HG03159 (cell line): ENCODE data around the gene AP3B1.

ENCODE experiments used
- ATAC-seq: cut with Tn5 transposase; IDR thresholded peaks from one replicate; pipeline ENCODE4 v1.9.1; 2021; ENCODE audit warnings: mild to moderate bottlenecking, moderate library complexity; ENCODE audit not compliant: unreplicated experiment

AP3B1 gene

GRCh38 chr5:78294248-78295034, at the start of gene AP3B1:
AP3B1 (minus strand) TSS chr5:78294698; CDS start chr5:78294579, 119 bp downstream.
- ATAC-seq: peak; percentile 75

GRCh38 chr5:78341440-78341839, 46.9 kb upstream of the AP3B1 start:
- ATAC-seq: no peak

GRCh38 chr5:78339617-78340436, 45.3 kb upstream of the AP3B1 start:
- ATAC-seq: no peak

- ATAC-seq: no peak
Observed at GRCh38 chr5:78336698-78337097, 42.2 kb upstream of the AP3B1 start.

GRCh38 chr5:78335976-78336375, 41.5 kb upstream of the AP3B1 start:
- no peak for ATAC-seq

GRCh38 chr5:78334811-78335210, 40.3 kb upstream of the AP3B1 start:
- no peak for ATAC-seq

- no peak for ATAC-seq
Observed at GRCh38 chr5:78331523-78332080, 37.1 kb upstream of the AP3B1 start.

GRCh38 chr5:78328585-78329173, 34.2 kb upstream of the AP3B1 start:
- no peak for ATAC-seq

- no peak for ATAC-seq
Observed at GRCh38 chr5:78327761-78328510, 33.4 kb upstream of the AP3B1 start.

- no peak for ATAC-seq
Observed at GRCh38 chr5:78326930-78327329, 32.4 kb upstream of the AP3B1 start.

- ATAC-seq: no peak
Observed at GRCh38 chr5:78323241-78323640, 28.7 kb upstream of the AP3B1 start.

GRCh38 chr5:78320401-78320800, 25.9 kb upstream of the AP3B1 start:
- no peak for ATAC-seq

GRCh38 chr5:78318337-78318736, 23.8 kb upstream of the AP3B1 start:
- ATAC-seq: no peak

GRCh38 chr5:78317515-78317914, 23.0 kb upstream of the AP3B1 start:
- ATAC-seq: no peak

GRCh38 chr5:78308703-78309102, 14.2 kb upstream of the AP3B1 start:
- ATAC-seq: no peak

GRCh38 chr5:78300464-78301045, 6.1 kb upstream of the AP3B1 start:
- ATAC-seq: no peak

GRCh38 chr5:78295035-78295961, 800 bp upstream of the AP3B1 start:
- ATAC-seq: peak; percentile 38

- ATAC-seq: no peak
Observed at GRCh38 chr5:78293851-78294247, 649 bp downstream of the AP3B1 start.

- no peak for ATAC-seq
Observed at GRCh38 chr5:78291687-78292086, 2.8 kb downstream of the AP3B1 start.
